Measurements from ENCODE around the gene IFT25.

IFT25 gene

GRCh38 chr1:53968125-53968513 is 22.6 kb upstream of the IFT25 start:
- no peaks in the 10 kb centered on the region for H3K9me3 ChIP-seq
- H3K4me3 ChIP-seq: no peak overlapping the region
- in situ Hi-C loops (cut with MboI; ENCODE audit: low sequenced_read_pairs): loop anchor here (25.0 kb wide), 1 partner anchor 481 kb away; no protein-coding TSS in a partner anchor
- peaks cover 50% of the 10 kb centered on the region for H3K36me3 ChIP-seq (replicated peaks)
- peaks cover 2% of the 10 kb centered on the region; the same call in 1 of the 2 replicates for H3K4me1 ChIP-seq
- H3K27me3 ChIP-seq (ENCODE audit: low read depth): no peaks in the 10 kb centered on the region
- no peak for DNase-seq (ENCODE audit: low spot score in 2 of 2)

GRCh38 chr1:53967409-53968124 is 22.1 kb upstream of the IFT25 start:
- peaks cover 56% of the 10 kb centered on the region for H3K36me3 ChIP-seq (replicated peaks)

GRCh38 chr1:53966794-53967193 is 21.3 kb upstream of the IFT25 start:
- DNase-seq (ENCODE audit: low spot score in 2 of 2): no peak
- Histone ChIP-seq H3K4me3 (no peak overlapping the region), H3K27me3 (ENCODE audit: low read depth) (no peaks in the 10 kb centered on the region), H3K4me1 (peaks cover 2% of the 10 kb centered on the region; the same call in 1 of the 2 replicates), H3K36me3 (replicated peaks) (peaks cover 63% of the 10 kb centered on the region), H3K9me3 (no peaks in the 10 kb centered on the region)
- in situ Hi-C loops (cut with MboI; ENCODE audit: low sequenced_read_pairs): loop anchor here (25.0 kb wide), 1 partner anchor 479 kb away; no protein-coding TSS in a partner anchor

More at GRCh38 chr1:53967409-53968124, 22.1 kb upstream of the IFT25 start:
- H3K9me3 ChIP-seq: no peaks in the 10 kb centered on the region
- H3K27me3 ChIP-seq (ENCODE audit: low read depth): no peaks in the 10 kb centered on the region
- H3K4me3 ChIP-seq: no peak overlapping the region
- DNase-seq (ENCODE audit: low spot score in 2 of 2): no peak
- in situ Hi-C loops (cut with MboI; ENCODE audit: low sequenced_read_pairs): loop anchor here (25.0 kb wide), 1 partner anchor 480 kb away; no protein-coding TSS in a partner anchor
- peaks cover 2% of the 10 kb centered on the region; the same call in 1 of the 2 replicates for H3K4me1 ChIP-seq

GRCh38 chr1:53964109-53964508 is 18.6 kb upstream of the IFT25 start:
- in situ Hi-C loops (cut with MboI; ENCODE audit: low sequenced_read_pairs): loop anchor here (25.0 kb wide), 1 partner anchor 477 kb away; no protein-coding TSS in a partner anchor
- Histone ChIP-seq H3K27me3 (ENCODE audit: low read depth) (no peaks in the 10 kb centered on the region), H3K4me1 (no peaks in the 10 kb centered on the region), H3K4me3 (no peak overlapping the region), H3K36me3 (replicated peaks) (peaks cover 62% of the 10 kb centered on the region), H3K9me3 (no peaks in the 10 kb centered on the region)
- no peak for DNase-seq (ENCODE audit: low spot score in 2 of 2)

GRCh38 chr1:53963460-53963859 is 18.0 kb upstream of the IFT25 start:
- peaks cover 58% of the 10 kb centered on the region for H3K36me3 ChIP-seq (replicated peaks)
- no peak overlapping the region for H3K4me3 ChIP-seq
- peaks cover 2% of the 10 kb centered on the region for H3K4me1 ChIP-seq
- in situ Hi-C loops (cut with MboI; ENCODE audit: low sequenced_read_pairs): loop anchor here (25.0 kb wide), 1 partner anchor 476 kb away; no protein-coding TSS in a partner anchor
- no peak for DNase-seq (ENCODE audit: low spot score in 2 of 2)
- no peaks in the 10 kb centered on the region for H3K9me3 ChIP-seq
- no peaks in the 10 kb centered on the region for H3K27me3 ChIP-seq (ENCODE audit: low read depth)

GRCh38 chr1:53962395-53962794 is 16.9 kb upstream of the IFT25 start:
- DNase-seq (ENCODE audit: low spot score in 2 of 2): no peak
- peaks cover 47% of the 10 kb centered on the region for H3K36me3 ChIP-seq (replicated peaks)
- no peaks in the 10 kb centered on the region for H3K27me3 ChIP-seq (ENCODE audit: low read depth)
- no peak overlapping the region for H3K4me3 ChIP-seq
- H3K4me1 ChIP-seq: peaks cover 13% of the 10 kb centered on the region
- in situ Hi-C loops (cut with MboI; ENCODE audit: low sequenced_read_pairs): loop anchor here (25.0 kb wide), 1 partner anchor 475 kb away; no protein-coding TSS in a partner anchor
- no peaks in the 10 kb centered on the region for H3K9me3 ChIP-seq

GRCh38 chr1:53959664-53960250 is 14.3 kb upstream of the IFT25 start:
- no peak overlapping the region for H3K4me3 ChIP-seq
- in situ Hi-C loops (cut with MboI; ENCODE audit: low sequenced_read_pairs): loop anchor here (5.0 to 25.0 kb wide), 2 partner anchors 97 to 472 kb away; no protein-coding TSS in a partner anchor
- DNase-seq (ENCODE audit: low spot score in 2 of 2): no peak
- H3K27me3 ChIP-seq (ENCODE audit: low read depth): no peaks in the 10 kb centered on the region
- no peaks in the 10 kb centered on the region for H3K9me3 ChIP-seq
- peaks cover 36% of the 10 kb centered on the region for H3K36me3 ChIP-seq (replicated peaks)
- H3K4me1 ChIP-seq: peaks cover 27% of the 10 kb centered on the region

- peaks cover 31% of the 10 kb centered on the region for H3K36me3 ChIP-seq (replicated peaks)
- H3K9me3 ChIP-seq: no peaks in the 10 kb centered on the region
- in situ Hi-C loops (cut with MboI; ENCODE audit: low sequenced_read_pairs): loop anchor here (5.0 to 25.0 kb wide), 2 partner anchors 95 to 470 kb away; no protein-coding TSS in a partner anchor
- DNase-seq (ENCODE audit: low spot score in 2 of 2): no peak
- H3K4me1 ChIP-seq: peaks cover 27% of the 10 kb centered on the region
- H3K4me3 ChIP-seq: no peak overlapping the region
- no peaks in the 10 kb centered on the region for H3K27me3 ChIP-seq (ENCODE audit: low read depth)
These were observed 11.8 kb upstream of the IFT25 start for GRCh38 chr1:53957194-53957818.

- in situ Hi-C loops (cut with MboI; ENCODE audit: low sequenced_read_pairs): loop anchor here (5.0 to 25.0 kb wide), 2 partner anchors 94 to 469 kb away; no protein-coding TSS in a partner anchor
- Histone ChIP-seq H3K4me3 (no peak overlapping the region), H3K9me3 (no peaks in the 10 kb centered on the region), H3K27me3 (ENCODE audit: low read depth) (no peaks in the 10 kb centered on the region), H3K4me1 (peaks cover 27% of the 10 kb centered on the region), H3K36me3 (replicated peaks) (peaks cover 28% of the 10 kb centered on the region)
- peak; percentile 30 to 32 for DNase-seq (ENCODE audit: low spot score in 2 of 2)
These were observed 11.0 kb upstream of the IFT25 start for GRCh38 chr1:53956308-53957168.

- peaks cover 38% of the 10 kb centered on the region for H3K4me1 ChIP-seq
- in situ Hi-C loops (cut with MboI; ENCODE audit: low sequenced_read_pairs): loop anchor here (25.0 kb wide), 1 partner anchor 467 kb away; no protein-coding TSS in a partner anchor
- H3K4me3 ChIP-seq: no peak overlapping the region
- no peaks in the 10 kb centered on the region for H3K27me3 ChIP-seq (ENCODE audit: low read depth)
- no peak for DNase-seq (ENCODE audit: low spot score in 2 of 2)
- peaks cover 17% of the 10 kb centered on the region for H3K36me3 ChIP-seq (replicated peaks)
- H3K9me3 ChIP-seq: no peaks in the 10 kb centered on the region
These were observed 8.6 kb upstream of the IFT25 start for GRCh38 chr1:53954128-53954527.

- H3K27me3 ChIP-seq (ENCODE audit: low read depth): no peaks in the 10 kb centered on the region
- no peak overlapping the region for H3K4me3 ChIP-seq
- H3K36me3 ChIP-seq (replicated peaks): peaks cover 17% of the 10 kb centered on the region
- DNase-seq (ENCODE audit: low spot score in 2 of 2): no peak
- peaks cover 33% of the 10 kb centered on the region for H3K4me1 ChIP-seq
- no peaks in the 10 kb centered on the region for H3K9me3 ChIP-seq
- in situ Hi-C loops (cut with MboI; ENCODE audit: low sequenced_read_pairs): loop anchor here (25.0 kb wide), 1 partner anchor 464 kb away; no protein-coding TSS in a partner anchor
These were observed 6.2 kb upstream of the IFT25 start for GRCh38 chr1:53951697-53952096.

GRCh38 chr1:53949023-53949990 is 3.8 kb upstream of the IFT25 start:
- H3K4me1 ChIP-seq: peaks cover 30% of the 10 kb centered on the region
- peak in 1 of 2 experiments; percentile 63 for DNase-seq (ENCODE audit: low spot score in 2 of 2)
- in situ Hi-C loops (cut with MboI; ENCODE audit: low sequenced_read_pairs): no loop called here
- H3K36me3 ChIP-seq (replicated peaks): peaks cover 17% of the 10 kb centered on the region
- no peak overlapping the region for H3K4me3 ChIP-seq
- no peaks in the 10 kb centered on the region for H3K9me3 ChIP-seq
- no peaks in the 10 kb centered on the region for H3K27me3 ChIP-seq (ENCODE audit: low read depth)
